Measurements from ENCODE around the gene KCNK16.
A peak's percentile ranks its signal among the peaks of the same experiment; 100 is the strongest.

- no peak for TF ChIP-seq CTCF (conservative IDR thresholded peaks at IDR 0.05; ENCODE audit: low read depth, low read length)
- TF ChIP-seq BHLHE40 (IDR thresholded peaks at IDR 0.05; ENCODE audit: low read depth, low read length), result no peak
- no peak for TF ChIP-seq POLR2A (IDR thresholded peaks at IDR 0.05; ENCODE audit: low read depth, low read length)
- TF ChIP-seq MAFK (IDR thresholded peaks at IDR 0.05; ENCODE audit: low read depth, low read length), result no peak
- TF ChIP-seq MXI1 (IDR thresholded peaks at IDR 0.05; ENCODE audit: borderline replicate concordance, low read depth, low read length), result no peak
- no peak for TF ChIP-seq FOS (IDR thresholded peaks at IDR 0.05; ENCODE audit: low read depth, low read length)
- TF ChIP-seq RAD21 (IDR thresholded peaks at IDR 0.05; ENCODE audit: low read length), result peak; percentile 23; the same call in 1 of the 2 replicates
- no peak for TF ChIP-seq SMC3 (IDR thresholded peaks at IDR 0.05; ENCODE audit: low read depth, low read length)
- no peak for TF ChIP-seq RCOR1 (IDR thresholded peaks at IDR 0.05; ENCODE audit: insufficient replicate concordance, low read length)
- no peak for TF ChIP-seq USF2 (IDR thresholded peaks at IDR 0.05; ENCODE audit: low read depth, low read length)
- no peak for TF ChIP-seq ELK1 (IDR thresholded peaks at IDR 0.05; ENCODE audit: borderline replicate concordance, low read depth, low read length)
- no peak for TF ChIP-seq RFX5 (IDR thresholded peaks at IDR 0.05; ENCODE audit: low read depth, low read length)
- TF ChIP-seq MAZ (IDR thresholded peaks at IDR 0.05; ENCODE audit: borderline replicate concordance, low read depth, low read length), result no peak
Observed at GRCh38 chr6:39362487-39362865, 40.0 kb upstream of the KCNK16 start.

All from IMR-90 (cell line).